GM19099 (cell line): ENCODE measurements around the gene SPNS1.

Source experiments
- POLR2A ChIP-seq: IDR thresholded peaks from 3 replicates; pipeline ENCODE4 v1.6.1; 2011; ENCODE audit warnings: low read depth; ENCODE audit not compliant: insufficient read length; ENCODE audit errors: extremely low read depth

Gene SPNS1

DNA sequence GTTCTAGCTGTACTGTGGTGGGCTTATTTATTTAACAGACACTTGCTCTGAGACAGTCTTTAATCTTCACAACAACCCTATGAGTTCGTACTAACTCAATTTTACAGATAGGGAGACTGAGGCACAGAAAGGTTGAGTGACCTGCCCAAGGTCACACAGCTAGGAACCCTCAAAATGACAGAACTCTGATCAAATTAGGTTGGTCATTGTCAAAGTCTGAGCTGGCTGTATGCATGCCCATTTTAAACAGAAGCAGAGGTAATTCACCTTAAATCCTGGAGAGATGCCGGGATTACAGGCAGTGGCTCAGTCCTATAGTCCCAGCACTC, 35.2 kb downstream of the SPNS1 start:
- TF ChIP-seq POLR2A = no peak

DNA sequence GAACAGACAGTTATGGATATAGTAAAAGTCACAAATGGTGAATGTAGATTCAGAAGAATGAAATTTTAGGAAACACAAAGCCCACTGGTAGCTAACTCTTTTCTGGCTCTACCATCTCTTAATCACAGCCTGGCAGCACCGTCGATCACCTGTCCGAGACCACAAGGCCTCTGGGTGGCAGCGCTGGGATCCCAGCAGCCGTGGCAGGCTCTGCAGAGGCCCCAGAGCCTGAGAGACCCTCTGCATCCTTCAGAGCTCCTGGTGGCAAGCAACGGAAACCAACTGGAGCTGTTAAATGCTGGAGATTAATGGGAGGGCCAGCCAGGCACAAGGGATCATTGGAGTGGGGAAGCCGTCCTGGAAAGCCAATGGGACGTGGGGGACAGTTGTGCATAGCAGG, 36.5 kb downstream of the SPNS1 start:
- TF ChIP-seq POLR2A = no peak

DNA sequence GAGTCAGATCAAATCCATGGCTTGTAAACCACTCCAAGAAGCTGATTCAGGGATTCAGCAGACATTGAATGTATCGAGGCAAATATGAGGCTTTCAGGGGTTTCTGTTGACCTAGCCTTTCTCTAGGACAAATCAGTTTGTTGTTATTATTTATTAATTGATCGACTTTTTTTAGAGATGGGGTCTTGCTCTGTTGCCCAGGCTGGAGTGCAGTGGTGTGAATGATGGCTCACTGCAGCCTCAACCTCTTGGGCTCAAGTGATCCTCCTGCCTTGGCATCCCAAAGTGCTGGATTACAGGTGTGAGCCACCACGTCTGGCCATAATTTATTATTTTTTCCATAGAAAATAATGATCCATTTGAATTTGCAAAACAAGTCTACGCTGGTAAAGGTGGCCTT, 37.3 kb downstream of the SPNS1 start:
- TF ChIP-seq POLR2A = no peak

DNA sequence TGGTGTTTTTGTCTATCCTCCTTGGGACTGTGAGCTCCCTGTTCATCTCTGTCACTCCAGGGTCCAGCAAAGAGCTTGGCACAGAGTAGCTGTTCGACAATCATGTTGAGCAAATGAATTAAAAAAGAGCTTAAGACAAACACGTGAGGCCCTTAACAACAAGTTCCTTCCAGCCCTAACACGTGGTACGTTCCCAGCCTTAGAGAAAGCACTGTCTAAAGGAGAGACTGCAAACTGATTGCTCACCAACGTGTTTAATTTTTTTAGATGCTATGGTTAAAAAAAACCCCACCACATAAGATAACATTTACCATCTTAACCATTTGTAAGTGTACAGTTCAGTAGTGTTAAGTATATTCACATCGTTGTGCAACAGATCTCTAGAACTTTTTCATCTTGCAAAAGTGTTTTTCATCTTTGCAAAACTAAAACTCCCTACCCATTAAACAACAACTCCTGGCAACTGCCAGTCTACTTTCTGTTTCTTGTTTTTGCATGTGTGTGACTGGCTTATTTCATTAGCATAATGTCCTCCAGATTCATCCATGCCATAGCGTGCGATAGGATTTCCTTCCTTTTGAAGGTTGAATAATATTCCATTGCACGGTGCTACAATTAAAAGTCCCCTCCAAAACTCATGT, 38.5 kb downstream of the SPNS1 start:
- no peak for TF ChIP-seq POLR2A

DNA sequence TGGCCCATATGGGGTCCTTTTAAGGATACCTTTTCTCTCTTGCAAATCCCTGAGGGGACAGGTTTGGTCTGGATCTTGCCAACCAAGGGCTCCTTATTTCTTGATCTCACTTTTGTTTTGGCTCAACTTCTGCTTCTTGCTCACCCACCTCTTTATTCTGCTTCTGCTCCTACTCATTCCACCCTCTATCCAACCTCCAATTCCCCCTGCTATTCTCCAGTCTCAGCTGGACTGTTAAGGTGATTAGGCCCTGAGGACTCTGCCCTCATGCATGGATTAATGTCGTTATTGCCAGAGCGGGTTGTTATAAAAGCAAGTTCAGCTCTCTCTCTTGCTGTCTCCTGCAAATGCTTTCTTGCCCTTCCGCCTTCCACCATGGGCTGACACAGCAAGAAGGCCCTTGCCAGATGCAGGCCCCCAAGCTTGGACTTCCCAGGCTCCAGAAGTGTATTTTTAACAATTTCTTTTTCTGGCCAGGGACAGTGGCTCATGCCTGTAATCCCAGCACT, 40.0 kb downstream of the SPNS1 start:
- no peak for TF ChIP-seq POLR2A

DNA sequence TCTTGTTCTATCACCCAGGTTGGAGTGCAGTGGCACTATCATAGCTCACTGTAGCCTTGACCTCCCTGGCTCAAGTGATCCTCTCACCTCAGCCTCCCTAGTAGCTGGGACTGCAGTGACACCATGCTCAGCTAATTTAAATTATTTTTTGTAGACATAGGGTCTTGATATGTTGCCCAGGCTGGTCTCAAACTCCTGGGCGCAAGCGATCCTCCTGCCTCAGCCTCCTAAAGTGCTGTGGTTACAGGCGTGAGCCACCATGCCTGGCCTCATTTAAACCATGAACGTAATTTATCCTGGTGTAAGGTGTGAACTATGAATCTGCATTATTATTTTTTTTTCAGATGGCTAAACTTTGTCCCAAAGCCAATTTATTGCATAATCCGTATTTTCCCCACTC, 47.6 kb downstream of the SPNS1 start:
- TF ChIP-seq POLR2A = no peak

DNA sequence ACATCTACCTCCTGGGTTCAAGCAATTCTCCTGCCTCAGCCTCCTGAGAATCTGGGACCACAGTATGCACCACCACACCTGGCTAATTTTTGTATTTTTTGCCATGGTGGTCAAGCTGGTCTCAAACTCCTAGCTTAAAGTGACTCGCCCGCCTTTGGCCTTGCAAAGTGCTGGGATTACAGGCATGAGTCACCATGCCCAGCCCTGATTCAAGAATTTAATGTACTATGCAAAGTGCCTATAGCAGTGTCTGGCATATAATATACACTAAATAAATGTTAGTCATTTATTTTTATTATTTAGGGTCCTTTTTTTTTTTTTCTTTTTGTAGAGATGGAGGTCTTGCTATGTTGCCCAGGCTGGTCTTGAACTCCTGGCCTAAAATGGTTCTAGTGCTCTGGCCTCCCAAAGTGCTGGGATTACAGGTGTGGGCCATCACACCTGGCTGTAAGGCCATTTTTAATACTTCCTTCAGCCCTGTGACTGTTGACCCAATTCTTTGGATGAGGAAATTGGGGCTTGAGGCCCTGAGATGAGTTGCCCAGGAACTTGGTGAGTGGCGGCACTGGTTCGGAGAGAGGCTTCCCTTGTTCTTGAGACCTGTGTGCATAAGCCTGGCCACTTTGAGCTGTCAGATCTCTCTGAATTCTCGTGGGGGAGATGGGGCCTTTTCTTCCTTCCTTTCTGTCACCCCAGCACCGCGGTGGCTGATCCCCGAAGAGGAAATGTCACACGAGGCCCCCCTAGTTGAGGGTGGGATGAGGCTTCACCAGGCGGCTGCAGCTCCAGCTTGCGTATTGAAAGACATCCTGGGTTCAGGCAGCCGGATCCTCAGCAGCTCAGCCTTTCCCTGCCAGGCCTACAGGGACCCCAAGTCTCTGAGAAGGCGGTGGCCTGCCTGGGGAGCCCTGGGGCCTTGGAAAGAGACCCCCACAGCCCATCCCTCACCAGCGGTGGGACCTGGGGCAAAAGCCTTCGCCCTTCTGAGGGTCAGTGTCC, 49.0 kb downstream of the SPNS1 start:
- no peak for TF ChIP-seq POLR2A

DNA sequence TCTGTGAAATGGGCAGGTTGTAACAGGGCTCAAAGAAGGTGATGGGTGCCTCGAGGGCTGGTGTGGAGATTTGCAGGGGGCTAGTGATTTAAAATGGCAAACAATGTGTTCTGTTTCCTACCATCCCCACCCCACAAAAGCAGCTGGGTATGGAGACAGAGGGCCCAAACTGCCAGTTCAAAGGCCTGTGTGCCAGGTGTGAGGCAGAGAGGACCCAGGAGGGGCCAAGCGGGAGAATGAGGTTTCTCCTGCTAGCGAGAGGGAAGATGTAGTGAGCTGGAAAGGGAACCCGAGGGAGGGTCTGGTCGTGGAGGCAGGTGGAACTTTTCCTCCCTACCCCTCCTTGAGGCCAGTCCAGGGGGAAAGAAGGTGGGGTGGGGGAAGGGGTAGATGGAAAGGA, 49.7 kb downstream of the SPNS1 start:
- TF ChIP-seq POLR2A = no peak

DNA sequence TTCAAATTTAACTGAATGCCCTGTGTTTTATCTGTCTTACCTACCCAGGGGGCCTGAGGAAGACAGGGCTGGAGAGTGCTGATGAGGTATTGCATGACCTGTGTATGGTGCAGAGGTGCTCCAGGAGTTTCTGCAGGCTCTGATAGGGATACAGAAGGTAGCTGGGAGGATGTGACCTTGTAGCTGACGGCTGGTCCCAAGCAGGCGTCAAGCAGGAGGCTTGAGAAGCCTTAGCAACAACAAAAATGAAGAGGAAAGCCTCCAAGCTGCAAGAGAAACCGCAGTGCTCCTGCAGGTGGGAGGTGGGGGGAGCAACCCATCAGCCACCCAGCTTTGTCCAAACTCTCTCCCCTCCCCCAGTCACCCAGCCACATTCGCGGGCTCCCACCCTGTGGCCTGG, 50.6 kb downstream of the SPNS1 start:
- TF ChIP-seq POLR2A = no peak

DNA sequence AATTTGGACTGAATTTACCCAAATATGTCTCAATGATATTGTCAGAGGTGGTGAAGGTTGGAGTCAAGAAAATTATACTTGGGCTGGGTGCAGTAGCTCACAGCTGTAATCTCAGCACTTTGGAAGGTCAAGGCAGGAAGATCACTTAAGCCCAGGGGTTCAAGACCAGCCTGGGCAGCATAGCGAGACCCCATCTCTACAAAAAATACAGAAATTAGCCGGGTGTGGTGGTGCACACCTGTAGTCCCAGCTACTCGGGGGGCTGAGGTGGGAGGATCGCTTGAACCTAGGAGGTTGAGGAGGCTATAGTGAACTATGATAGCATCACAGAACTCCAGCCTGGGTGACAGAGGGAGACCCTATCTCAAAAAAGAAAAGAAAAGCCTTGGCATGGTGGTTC, 51.2 kb downstream of the SPNS1 start:
- no peak for TF ChIP-seq POLR2A

DNA sequence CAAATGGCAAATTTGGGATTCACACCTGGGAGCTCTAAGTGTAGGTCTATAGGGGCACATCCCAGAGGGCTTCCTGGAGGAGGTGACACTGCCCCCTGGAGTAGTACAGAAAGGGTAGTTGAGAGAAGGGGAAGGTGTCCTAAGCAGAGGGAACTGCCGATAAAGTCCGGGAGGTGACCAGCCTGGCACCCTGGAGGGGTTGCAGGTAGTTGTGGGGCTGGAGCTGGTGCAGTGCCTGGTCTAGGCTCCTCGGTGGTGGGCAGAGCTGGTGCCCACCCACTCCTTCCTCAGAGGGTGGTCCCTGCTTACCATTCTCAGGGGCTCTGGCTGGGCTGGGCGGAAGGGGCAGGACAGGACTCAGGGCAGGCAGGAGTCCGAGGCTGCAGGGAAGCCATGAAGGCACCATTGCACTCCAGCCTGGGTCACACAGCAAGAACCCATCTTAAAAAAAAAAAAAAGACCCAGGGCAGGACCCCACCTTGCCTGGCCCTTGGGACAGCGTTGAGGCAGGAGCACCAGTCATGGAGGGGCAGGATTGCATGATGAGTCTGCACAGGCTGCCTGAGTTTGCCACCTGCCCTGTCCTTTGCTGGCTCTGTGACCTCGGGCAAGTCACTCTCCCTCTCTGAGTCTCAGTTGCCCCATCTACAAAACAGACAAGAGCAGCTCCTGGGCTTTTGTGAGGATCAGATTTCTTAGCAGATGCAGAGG, 54.0 kb downstream of the SPNS1 start:
- TF ChIP-seq POLR2A = no peak

DNA sequence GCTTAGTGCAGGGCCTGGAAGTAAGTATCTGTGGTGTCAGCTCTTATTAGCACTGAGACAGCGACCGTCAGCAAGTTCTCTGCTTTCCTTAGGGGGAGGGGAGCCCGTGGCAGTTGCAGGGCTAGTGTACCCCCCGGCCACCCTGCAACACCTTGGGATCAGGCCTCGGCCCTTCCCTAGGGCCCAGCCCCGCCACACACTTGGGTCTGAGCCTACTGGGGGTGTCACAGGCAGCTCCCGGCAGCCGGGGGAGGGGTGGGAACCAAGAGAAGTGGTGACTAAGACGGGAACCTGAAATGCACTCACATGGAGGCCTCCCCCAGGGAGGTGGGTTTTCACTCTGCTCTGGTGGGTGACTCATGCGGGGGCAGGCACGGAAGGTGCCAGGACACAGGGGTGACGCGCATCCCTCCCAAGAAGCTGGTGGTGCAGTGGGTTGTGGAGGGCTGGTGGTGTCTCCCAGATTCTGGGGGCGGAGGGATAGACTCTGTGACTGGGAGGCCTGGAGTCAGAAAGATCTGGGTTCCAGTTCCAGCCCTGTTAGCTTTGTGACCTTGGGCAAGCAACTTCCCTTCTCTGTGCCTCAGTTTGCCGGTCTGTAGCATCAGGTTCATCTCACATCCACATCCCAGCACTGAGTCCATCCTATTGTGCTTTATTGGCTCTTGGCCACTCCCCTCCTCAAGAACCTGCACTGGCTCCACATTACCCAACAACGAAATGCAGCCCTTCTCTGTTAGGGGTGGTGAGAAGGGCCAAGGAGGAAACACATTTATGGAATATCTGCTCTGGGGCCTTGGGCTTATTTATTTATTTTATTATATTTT, 54.8 kb downstream of the SPNS1 start:
- no peak for TF ChIP-seq POLR2A

DNA sequence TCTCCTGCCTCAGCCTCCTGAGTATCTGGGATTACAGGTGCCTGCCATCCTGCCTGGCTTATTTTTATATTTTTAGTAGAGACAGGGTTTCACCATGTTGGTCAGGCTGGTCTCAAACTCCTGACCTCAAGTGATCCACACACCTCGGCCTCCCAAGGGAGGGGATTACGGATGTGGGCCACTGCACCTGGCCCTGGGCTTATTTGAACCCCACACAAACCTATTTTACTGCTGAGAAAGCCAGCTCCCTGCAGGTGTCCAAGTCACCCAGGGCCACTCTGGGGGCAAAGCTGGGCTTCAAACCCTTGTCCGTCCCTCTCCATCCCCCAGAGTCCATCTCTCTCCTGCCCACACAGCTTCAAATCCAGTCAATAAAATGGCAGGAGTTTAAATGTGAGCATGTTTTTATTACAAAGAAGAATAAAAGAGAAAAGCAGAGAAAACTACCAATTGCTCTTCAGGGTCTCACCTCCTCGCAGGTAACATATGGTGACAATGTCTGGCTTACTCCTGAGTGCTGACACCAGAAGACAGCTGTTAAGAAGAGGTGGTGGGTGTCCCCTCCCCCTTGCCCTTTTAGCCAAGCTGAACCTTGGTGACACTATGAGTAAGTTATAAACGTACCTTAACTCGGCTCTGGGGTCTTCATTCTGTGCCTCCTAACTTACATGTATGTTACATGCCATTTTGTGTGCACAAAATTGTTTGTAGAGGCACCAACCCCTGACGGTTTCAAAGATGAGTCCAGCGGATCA, 55.7 kb downstream of the SPNS1 start:
- TF ChIP-seq POLR2A = no peak
